Left ventricle myocardium inferior (tissue), 1 donor: ENCODE results near the gene GMEB1. TPM values are rescaled to one million over a fixed set of nuclear protein-coding genes. Genes with fewer than 3 reads are reported as not detected.
"Not testable (repeated sequence)": the region's sequence is repeated elsewhere in the genome, so short reads cannot be mapped to it uniquely, and the experiment has no call there.

Source experiments
- DNase-seq: peaks from one replicate; pipeline ENCODE4 v3.0.0-alpha.2; 2020
- H3K27ac ChIP-seq: fragments of 200-600 bp; replicated peaks from 2 replicates; pipeline ENCODE4 v1.8.0; 2021
- H3K27me3 ChIP-seq: fragments of 200-600 bp; 2 replicates; pipeline ENCODE4 v1.8.0; 2021; ENCODE audit warnings: low read depth
- H3K36me3 ChIP-seq: fragments of 200-600 bp; 2 replicates; pipeline ENCODE4 v1.8.0; 2021
- H3K4me1 ChIP-seq: fragments of 200-600 bp; 2 replicates; pipeline ENCODE4 v1.8.0; 2021
- H3K4me3 ChIP-seq: fragments of 200-600 bp; 2 replicates; pipeline ENCODE4 v1.8.0; 2021; ENCODE audit warnings: mild to moderate bottlenecking, moderate library complexity
- H3K9me3 ChIP-seq: fragments of 200-600 bp; replicated peaks from 2 replicates; pipeline ENCODE4 v1.8.0; 2021
- CTCF ChIP-seq: fragments of 200-600 bp; IDR thresholded peaks from 2 replicates; pipeline ENCODE4 v1.8.0; 2021; ENCODE audit warnings: antibody characterized with exemption, mild to moderate bottlenecking, borderline replicate concordance
- intact Hi-C: fragments of 100-400 bp; cut with micrococcal nuclease; formaldehyde crosslinking; loops from one replicate; pipeline ENCODE4 v1.11.0; 2022
- total RNA-seq: library from RNA; stranded (reverse); fragmentation: NEBNext Ultra II Directional; extraction: Animal tissue kit (Norgen Biotek cat#: 25700); gene quantifications from one replicate; pipeline ENCODE4 v1.2.1, GENCODE V29; 2021
- donor health status: DM: no; HTN: yes; CAD: no; lungs with severe emphysema.

Gene GMEB1
- total RNA-seq, 1 donor from 2014 or later: 6.2 TPM

- no peaks in the 10 kb centered on the region for H3K27me3 ChIP-seq
- peaks cover 71% of the 10 kb centered on the region for H3K4me1 ChIP-seq
- peak; percentile 91 for DNase-seq
- intact Hi-C loops: no loop called here
- no peaks in the 10 kb centered on the region for H3K36me3 ChIP-seq
- peak; percentile 45 for TF ChIP-seq CTCF
- H3K9me3 ChIP-seq: no peaks in the 10 kb centered on the region
- H3K27ac ChIP-seq: peak within 1 kb of the TSS; percentile 93
- H3K4me3 ChIP-seq: peak within 1 kb of the TSS; percentile 87
Measured at GRCh38 chr1:28642847-28643635, 25.5 kb upstream of the GMEB1 start, which contains the start of gene TAF12. TAF12 (minus strand) TSS chr1:28643067; CDS start chr1:28622081, 20,986 bp downstream.

- Histone ChIP-seq H3K4me1 (peaks cover 79% of the 10 kb centered on the region), H3K9me3 (no peaks in the 10 kb centered on the region), H3K27ac (peak overlapping the region; percentile 93), H3K36me3 (no peaks in the 10 kb centered on the region), H3K4me3 (peak overlapping the region; percentile 87), H3K27me3 (no peaks in the 10 kb centered on the region)
- no peak for DNase-seq
- no peak for TF ChIP-seq CTCF
- intact Hi-C loops: no loop called here
Measured at GRCh38 chr1:28644494-28644893, 24.1 kb upstream of the GMEB1 start.

- H3K27me3 ChIP-seq, H3K36me3 ChIP-seq, intact Hi-C loops, DNase-seq, H3K4me3 ChIP-seq, H3K27ac ChIP-seq, H3K9me3 ChIP-seq: not testable (repeated sequence)
- H3K4me1 ChIP-seq: peaks cover 71% of the 10 kb centered on the region
Measured at GRCh38 chr1:28645406-28645805, 23.2 kb upstream of the GMEB1 start.

GRCh38 chr1:28646040-28646439, 22.5 kb upstream of the GMEB1 start:
- DNase-seq: no peak
- intact Hi-C loops: no loop called here
- H3K4me1 ChIP-seq: peaks cover 65% of the 10 kb centered on the region
- no peak for TF ChIP-seq CTCF
- H3K9me3 ChIP-seq: no peaks in the 10 kb centered on the region
- no peak overlapping the region for H3K4me3 ChIP-seq
- H3K27ac ChIP-seq: peak overlapping the region; percentile 44
- no peaks in the 10 kb centered on the region for H3K27me3 ChIP-seq
- no peaks in the 10 kb centered on the region for H3K36me3 ChIP-seq

GRCh38 chr1:28648008-28648473, 20.5 kb upstream of the GMEB1 start:
- H3K9me3 ChIP-seq: no peaks in the 10 kb centered on the region
- H3K4me3 ChIP-seq: peak overlapping the region; percentile 63
- intact Hi-C loops: no loop called here
- DNase-seq: peak; percentile 92
- peak overlapping the region; percentile 95 for H3K27ac ChIP-seq
- no peaks in the 10 kb centered on the region for H3K27me3 ChIP-seq
- peaks cover 47% of the 10 kb centered on the region for H3K4me1 ChIP-seq
- TF ChIP-seq CTCF: no peak
- H3K36me3 ChIP-seq: no peaks in the 10 kb centered on the region
